Measurements from ENCODE around the gene SPC25.
"Not testable (repeated sequence)": the region's sequence is repeated elsewhere in the genome, so short reads cannot be mapped to it uniquely, and the experiment has no call there.

Gene SPC25

GRCh38 chr2:168890006-168890782 lies at the start of gene SPC25:
TSS of gene SPC25 (minus strand) at chr2:168890430. CDS start at chr2:168889519, 911 bp downstream.
- peak; percentile 86 for DNase-seq

GRCh38 chr2:168939918-168940317 lies 49.7 kb upstream of the SPC25 start:
- DNase-seq, result no peak

- no peak for DNase-seq
Observed at GRCh38 chr2:168939061-168939460, 48.8 kb upstream of the SPC25 start.

- DNase-seq, result no peak
Observed at GRCh38 chr2:168935810-168936581, 45.8 kb upstream of the SPC25 start.

GRCh38 chr2:168934826-168935225 lies 44.6 kb upstream of the SPC25 start:
- no peak for DNase-seq

GRCh38 chr2:168932174-168932573 lies 41.9 kb upstream of the SPC25 start:
- DNase-seq, result not testable (repeated sequence)

- DNase-seq, result no peak
Observed at GRCh38 chr2:168930242-168930641, 40.0 kb upstream of the SPC25 start.

GRCh38 chr2:168929031-168929430 lies 38.8 kb upstream of the SPC25 start:
- no peak for DNase-seq

GRCh38 chr2:168928113-168928831 lies 38.0 kb upstream of the SPC25 start:
- no peak for DNase-seq

GRCh38 chr2:168926621-168927386 lies 36.6 kb upstream of the SPC25 start:
- DNase-seq, result no peak

GRCh38 chr2:168920504-168921157 lies 30.4 kb upstream of the SPC25 start:
- DNase-seq, result no peak

GRCh38 chr2:168916331-168916675 lies 26.1 kb upstream of the SPC25 start:
- DNase-seq, result no peak

GRCh38 chr2:168915441-168916330 lies 25.5 kb upstream of the SPC25 start:
- no peak for DNase-seq

- DNase-seq, result no peak
Observed at GRCh38 chr2:168913495-168913894, 23.3 kb upstream of the SPC25 start.

GRCh38 chr2:168912901-168913369 lies 22.7 kb upstream of the SPC25 start:
- no peak for DNase-seq

- DNase-seq, result no peak
Observed at GRCh38 chr2:168912466-168912865, 22.2 kb upstream of the SPC25 start.

GRCh38 chr2:168910330-168910729 lies 20.1 kb upstream of the SPC25 start:
- DNase-seq, result no peak

GRCh38 chr2:168907940-168908662 lies 17.9 kb upstream of the SPC25 start:
- DNase-seq, result no peak

- no peak for DNase-seq
Observed at GRCh38 chr2:168904358-168904757, 14.1 kb upstream of the SPC25 start.

- DNase-seq, result no peak
Observed at GRCh38 chr2:168903888-168904287, 13.7 kb upstream of the SPC25 start.
